Right ventricle myocardium inferior (tissue), 1 donor: ENCODE results near the gene ARHGEF12. TPM values are rescaled to one million over a fixed set of nuclear protein-coding genes. Genes with fewer than 3 reads are reported as not detected.
A peak's percentile ranks its signal among the peaks of the same experiment; 100 is the strongest.

Experiments
- ATAC-seq: fragments of 200-7000 bp; cut with Tn5 transposase; one replicate; pipeline ENCODE4 v1.9.1; 2020; ENCODE audit warnings: mild to moderate bottlenecking, moderate library complexity
- DNase-seq: peaks from one replicate; pipeline ENCODE4 v3.0.0; 2021; ENCODE audit errors: missing footprints
- intact Hi-C: fragments of 100-400 bp; cut with DNase I; formaldehyde crosslinking; loops from one replicate; pipeline ENCODE4 v1.11.0; 2022
- total RNA-seq: library from RNA; stranded (reverse); fragmentation: NEBNext Ultra II Directional; extraction: Animal tissue kit (Norgen Biotek cat#: 25700); gene quantifications from one replicate; pipeline ENCODE4 v1.2.1, GENCODE V29; 2021
- donor health status: DM: no; HTN: yes; CAD: no; lungs with severe emphysema.

Gene ARHGEF12
- total RNA-seq, 1 donor from 2014 or later, result 81.7 TPM

- no peak for DNase-seq
- intact Hi-C loops, result loop anchor here (2.0 to 10.0 kb wide), 4 partner anchors 40 to 617 kb away; no protein-coding TSS in a partner anchor
- ATAC-seq, result no peak
Observed at GRCh38 chr11:120337355-120338106, 1.3 kb downstream of the ARHGEF12 start.

GRCh38 chr11:120338107-120338933 is 2.1 kb downstream of the ARHGEF12 start:
- intact Hi-C loops, result loop anchor here (5.0 to 10.0 kb wide), 2 partner anchors 39 to 616 kb away; no protein-coding TSS in a partner anchor
- no peak for DNase-seq
- no peak for ATAC-seq

- ATAC-seq (peak; percentile 40), DNase-seq (no peak)
- intact Hi-C loops, result loop anchor here (5.0 to 10.0 kb wide), 2 partner anchors 38 to 615 kb away; no protein-coding TSS in a partner anchor
Observed at GRCh38 chr11:120339394-120339890, 3.2 kb downstream of the ARHGEF12 start.

GRCh38 chr11:120340529-120340928 is 4.3 kb downstream of the ARHGEF12 start:
- DNase-seq (no peak), ATAC-seq (no peak)
- intact Hi-C loops, result no loop called here

- intact Hi-C loops, result no loop called here
- ATAC-seq, result no peak
- DNase-seq, result no peak
Observed at GRCh38 chr11:120342226-120342625, 6.0 kb downstream of the ARHGEF12 start.

- DNase-seq, result no peak
- no peak for ATAC-seq
- intact Hi-C loops, result no loop called here
Observed at GRCh38 chr11:120342678-120343077, 6.5 kb downstream of the ARHGEF12 start.

GRCh38 chr11:120343429-120343828 is 7.2 kb downstream of the ARHGEF12 start:
- ATAC-seq (no peak), DNase-seq (no peak)
- intact Hi-C loops, result no loop called here

GRCh38 chr11:120344302-120345004 is 8.2 kb downstream of the ARHGEF12 start:
- ATAC-seq (no peak), DNase-seq (no peak)
- intact Hi-C loops, result no loop called here

- DNase-seq (no peak), ATAC-seq (no peak)
- intact Hi-C loops, result no loop called here
Observed at GRCh38 chr11:120346233-120346632, 10.0 kb downstream of the ARHGEF12 start.

GRCh38 chr11:120350637-120351036 is 14.4 kb downstream of the ARHGEF12 start:
- intact Hi-C loops, result no loop called here
- DNase-seq (no peak), ATAC-seq (no peak)

- DNase-seq, result no peak
- no peak for ATAC-seq
- intact Hi-C loops, result no loop called here
Observed at GRCh38 chr11:120352405-120352804, 16.2 kb downstream of the ARHGEF12 start.

GRCh38 chr11:120354068-120354467 is 17.9 kb downstream of the ARHGEF12 start:
- no peak for DNase-seq
- intact Hi-C loops, result no loop called here
- no peak for ATAC-seq

GRCh38 chr11:120354779-120355178 is 18.6 kb downstream of the ARHGEF12 start:
- ATAC-seq (no peak), DNase-seq (no peak)
- intact Hi-C loops, result no loop called here

- intact Hi-C loops, result no loop called here
- DNase-seq, result no peak
- ATAC-seq, result no peak
Observed at GRCh38 chr11:120357620-120358019, 21.4 kb downstream of the ARHGEF12 start.

GRCh38 chr11:120358729-120359128 is 22.5 kb downstream of the ARHGEF12 start:
- DNase-seq (no peak), ATAC-seq (no peak)
- intact Hi-C loops, result no loop called here

GRCh38 chr11:120363436-120363835 is 27.2 kb downstream of the ARHGEF12 start:
- intact Hi-C loops, result no loop called here
- ATAC-seq (no peak), DNase-seq (no peak)

- no peak for ATAC-seq
- DNase-seq, result no peak
- intact Hi-C loops, result no loop called here
Observed at GRCh38 chr11:120365512-120365911, 29.3 kb downstream of the ARHGEF12 start.

GRCh38 chr11:120372296-120372695 is 36.1 kb downstream of the ARHGEF12 start:
- intact Hi-C loops, result no loop called here
- DNase-seq (no peak), ATAC-seq (no peak)

GRCh38 chr11:120375076-120375475 is 38.9 kb downstream of the ARHGEF12 start:
- intact Hi-C loops, result loop anchor here (5.0 kb wide), 1 partner anchor 38 kb away; the partner anchor contains the start of gene ARHGEF12
- ATAC-seq, result no peak
- DNase-seq, result no peak
